Hepatocyte (in vitro differentiated cells): ENCODE measurements around the gene CHAC1. TPM values are rescaled to one million over a fixed set of nuclear protein-coding genes. Genes with fewer than 3 reads are reported as not detected.

Source experiments
- DNase-seq: peaks from one replicate; pipeline ENCODE4 v3.0.0-alpha.2; 2016; ENCODE audit warnings: low spot score
- H2AFZ ChIP-seq: fragments of 200-600 bp; sonication (generic); 2 replicates; pipeline ENCODE4 v1.6.0; 2016; ENCODE audit warnings: antibody characterized with exemption, mild to moderate bottlenecking
- H3K27ac ChIP-seq: fragments of 200-600 bp; sonication (generic); 2 replicates; pipeline ENCODE4 v1.5.1; 2016; ENCODE audit warnings: mild to moderate bottlenecking
- H3K27me3 ChIP-seq: fragments of 200-600 bp; sonication (generic); 2 replicates; pipeline ENCODE4 v1.6.1; 2016
- H3K36me3 ChIP-seq: fragments of 200-600 bp; sonication (generic); replicated peaks from 2 replicates; pipeline ENCODE4 v1.5.1; 2016; ENCODE audit warnings: low read depth; ENCODE audit not compliant: insufficient read depth
- H3K4me1 ChIP-seq: fragments of 200-600 bp; sonication (generic); 2 replicates; pipeline ENCODE4 v1.5.1; 2016; ENCODE audit warnings: mild to moderate bottlenecking, moderate library complexity; ENCODE audit not compliant: insufficient read depth
- H3K4me2 ChIP-seq: fragments of 200-600 bp; sonication (generic); 2 replicates; pipeline ENCODE4 v1.6.0; 2016
- H3K4me3 ChIP-seq: fragments of 200-600 bp; sonication (generic); 2 replicates; pipeline ENCODE4 v1.5.1; 2016; ENCODE audit warnings: mild to moderate bottlenecking
- H3K79me2 ChIP-seq: fragments of 200-600 bp; sonication (generic); 2 replicates; pipeline ENCODE4 v1.6.0; 2017; ENCODE audit warnings: mild to moderate bottlenecking
- H3K9me2 ChIP-seq: fragments of 200-600 bp; sonication (generic); replicated peaks from 2 replicates; pipeline ENCODE4 v1.6.0; 2017; ENCODE audit warnings: mild to moderate bottlenecking; ENCODE audit not compliant: insufficient read depth
- H3K9me3 ChIP-seq: fragments of 200-600 bp; sonication (generic); 2 replicates; pipeline ENCODE4 v1.5.1; 2016; ENCODE audit warnings: low read depth, mild to moderate bottlenecking
- H4K20me1 ChIP-seq: fragments of 200-600 bp; sonication (generic); 2 replicates; pipeline ENCODE4 v1.6.0; 2016; ENCODE audit warnings: mild to moderate bottlenecking; ENCODE audit not compliant: insufficient read depth, poor library complexity, severe bottlenecking
- EZH2 ChIP-seq: fragments of 200-600 bp; sonication (generic); IDR thresholded peaks from 2 replicates; pipeline ENCODE4 v1.6.1; 2016; ENCODE audit warnings: antibody characterized with exemption, mild to moderate bottlenecking, borderline replicate concordance
- EZH2phosphoT487 ChIP-seq: fragments of 200-600 bp; sonication (generic); IDR thresholded peaks from one replicate; pipeline ENCODE4 v1.6.1; 2018; ENCODE audit warnings: antibody characterized with exemption, mild to moderate bottlenecking, low read depth, moderate library complexity; ENCODE audit not compliant: unreplicated experiment, severe bottlenecking
- WGBS: methylation state at CpG from one replicate; pipeline ENCODE4 v1.1.6; 2016; ENCODE audit warnings: low lambda C conversion rate; ENCODE audit errors: missing lambda C conversion rate; 5-methylcytosine and 5-hydroxymethylcytosine counted together
- polyA plus RNA-seq: library from polyadenylated mRNA; unstranded; fragments of >200 nt; fragmentation: Nextera tagmentation; extraction: Ambion mirVana; gene quantifications from 2 replicates; pipeline ENCODE4 v1.2.1, GENCODE V29; 2016
- total RNA-seq: library from RNA; depleted of rRNA; stranded (reverse); fragments of >200 nt; gene quantifications from 2 replicates; pipeline ENCODE4 v1.2.3, GENCODE V29; 2014
- TF ChIP-seq, protein P1 (sequence below): fragments of 200-600 bp; sonication (generic); IDR thresholded peaks from 2 replicates; pipeline ENCODE4 v1.5.1; 2016; ENCODE audit warnings: antibody characterized with exemption, mild to moderate bottlenecking; ENCODE audit not compliant: poor library complexity

Gene CHAC1
- total and polyA plus RNA-seq, 2 experiments from 2014 or later, result 16.2 to 22.1 TPM

DNA sequence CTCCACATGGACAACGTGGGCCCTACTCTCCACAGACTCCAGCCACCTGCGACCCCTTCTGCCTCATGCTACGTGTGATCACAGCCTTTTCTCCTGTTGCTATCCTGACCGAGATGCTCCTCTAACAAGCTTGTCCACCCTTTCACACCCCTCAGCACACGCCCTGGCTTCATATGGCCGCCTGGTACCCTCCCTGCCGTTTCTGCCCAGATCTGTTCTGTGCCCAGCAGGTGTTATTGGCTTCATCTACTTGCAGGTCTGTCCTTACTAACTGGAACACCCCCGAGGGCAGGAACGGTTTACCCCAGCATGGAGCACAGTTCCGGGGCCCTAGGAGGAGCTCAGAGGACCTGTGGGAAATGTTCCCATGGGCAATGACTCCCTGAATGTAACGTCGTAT is 9.9 kb downstream of the CHAC1 start:
- Histone ChIP-seq H4K20me1 (no peaks in the 10 kb centered on the region), H3K9me2 (no peaks in the 10 kb centered on the region), H3K27me3 (no peaks in the 10 kb centered on the region), H3K4me1 (peaks cover 17% of the 10 kb centered on the region), H3K4me3 (no peak overlapping the region), H3K4me2 (no peak overlapping the region), H3K79me2 (no peaks in the 10 kb centered on the region), H3K27ac (no peak overlapping the region), H3K9me3 (no peaks in the 10 kb centered on the region), H2AFZ (no peak overlapping the region), H3K36me3 (no peaks in the 10 kb centered on the region)
- DNase-seq, result no peak
- 94% methylated on average over 12 of the region's 12 CpGs for WGBS
- TF ChIP-seq, protein P1, sequence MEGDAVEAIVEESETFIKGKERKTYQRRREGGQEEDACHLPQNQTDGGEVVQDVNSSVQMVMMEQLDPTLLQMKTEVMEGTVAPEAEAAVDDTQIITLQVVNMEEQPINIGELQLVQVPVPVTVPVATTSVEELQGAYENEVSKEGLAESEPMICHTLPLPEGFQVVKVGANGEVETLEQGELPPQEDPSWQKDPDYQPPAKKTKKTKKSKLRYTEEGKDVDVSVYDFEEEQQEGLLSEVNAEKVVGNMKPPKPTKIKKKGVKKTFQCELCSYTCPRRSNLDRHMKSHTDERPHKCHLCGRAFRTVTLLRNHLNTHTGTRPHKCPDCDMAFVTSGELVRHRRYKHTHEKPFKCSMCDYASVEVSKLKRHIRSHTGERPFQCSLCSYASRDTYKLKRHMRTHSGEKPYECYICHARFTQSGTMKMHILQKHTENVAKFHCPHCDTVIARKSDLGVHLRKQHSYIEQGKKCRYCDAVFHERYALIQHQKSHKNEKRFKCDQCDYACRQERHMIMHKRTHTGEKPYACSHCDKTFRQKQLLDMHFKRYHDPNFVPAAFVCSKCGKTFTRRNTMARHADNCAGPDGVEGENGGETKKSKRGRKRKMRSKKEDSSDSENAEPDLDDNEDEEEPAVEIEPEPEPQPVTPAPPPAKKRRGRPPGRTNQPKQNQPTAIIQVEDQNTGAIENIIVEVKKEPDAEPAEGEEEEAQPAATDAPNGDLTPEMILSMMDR, result no peak
- TF ChIP-seq EZH2phosphoT487 (no peak), EZH2 (no peak)

DNA sequence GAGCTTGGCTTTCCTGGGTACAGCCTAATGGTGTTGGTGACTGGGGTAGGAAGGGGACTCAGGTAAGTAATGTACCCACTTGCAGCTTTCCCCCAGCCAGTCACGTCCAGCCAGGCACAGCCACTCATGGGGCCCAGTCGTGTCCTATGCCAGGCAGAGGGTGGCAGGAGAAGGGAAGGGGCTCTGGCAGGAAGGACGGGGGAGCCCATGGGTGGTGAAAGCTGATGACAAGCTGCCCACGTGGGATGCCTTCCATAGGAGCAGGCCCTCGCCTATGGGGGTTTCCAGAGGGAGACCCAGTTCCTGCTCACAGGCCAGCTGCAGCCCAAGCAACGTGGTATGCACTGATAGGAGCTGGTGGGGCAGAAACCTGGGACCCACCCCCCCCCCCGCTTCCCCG is 10.7 kb downstream of the CHAC1 start:
- TF ChIP-seq EZH2phosphoT487 (no peak), EZH2 (no peak)
- TF ChIP-seq, protein P1, result no peak
- Histone ChIP-seq H2AFZ (no peak overlapping the region), H3K4me1 (peaks cover 17% of the 10 kb centered on the region), H3K27me3 (no peaks in the 10 kb centered on the region), H3K36me3 (no peaks in the 10 kb centered on the region), H4K20me1 (no peaks in the 10 kb centered on the region), H3K27ac (no peak overlapping the region), H3K4me2 (no peak overlapping the region), H3K9me3 (no peaks in the 10 kb centered on the region), H3K4me3 (no peak overlapping the region), H3K79me2 (no peaks in the 10 kb centered on the region), H3K9me2 (no peaks in the 10 kb centered on the region)
- no peak for DNase-seq
- 92% methylated on average over 6 of the region's 8 CpGs for WGBS

DNA sequence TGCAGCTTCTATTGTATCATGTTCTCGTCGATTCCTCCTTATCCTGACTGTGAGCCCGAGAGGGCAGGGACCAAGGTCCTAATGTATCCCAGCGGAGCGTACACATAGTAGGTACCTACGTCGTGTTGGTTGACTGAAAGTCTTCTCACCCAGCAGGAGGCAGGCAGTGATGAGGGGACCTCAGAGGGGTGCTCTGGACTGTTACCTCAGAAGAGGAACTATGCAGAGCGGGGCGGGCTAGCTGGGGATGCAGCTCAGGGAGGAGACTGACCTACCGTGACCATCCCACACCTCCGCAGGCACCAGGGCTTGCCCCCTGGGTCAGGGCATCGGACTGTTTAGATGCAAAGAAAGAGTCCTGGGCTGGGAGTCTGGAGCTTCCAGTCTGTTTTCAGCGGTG is 11.4 kb downstream of the CHAC1 start:
- Histone ChIP-seq H3K27me3 (no peaks in the 10 kb centered on the region), H4K20me1 (no peaks in the 10 kb centered on the region), H2AFZ (no peak overlapping the region), H3K79me2 (no peaks in the 10 kb centered on the region), H3K4me3 (no peak overlapping the region), H3K4me2 (no peak overlapping the region), H3K27ac (no peak overlapping the region), H3K9me2 (no peaks in the 10 kb centered on the region), H3K9me3 (no peaks in the 10 kb centered on the region), H3K4me1 (peaks cover 17% of the 10 kb centered on the region), H3K36me3 (no peaks in the 10 kb centered on the region)
- WGBS, result 88% methylated on average over 13 of the region's 13 CpGs
- no peak for TF ChIP-seq EZH2
- TF ChIP-seq, protein P1, result no peak
- TF ChIP-seq EZH2phosphoT487, result no peak
- no peak for DNase-seq
